ENCODE data around the gene ADAMTSL3.
"Not testable (repeated sequence)": the region's sequence is repeated elsewhere in the genome, so short reads cannot be mapped to it uniquely, and the experiment has no call there.

The ADAMTSL3 gene

GRCh38 chr15:83753872-83754493 lies 100.1 kb downstream of the ADAMTSL3 start:
- no peak for DNase-seq (ENCODE audit: low spot score)

GRCh38 chr15:83757291-83757690 lies 103.4 kb downstream of the ADAMTSL3 start:
- not testable (repeated sequence) for DNase-seq (ENCODE audit: low spot score)

GRCh38 chr15:83762367-83762766 lies 108.4 kb downstream of the ADAMTSL3 start:
- DNase-seq (ENCODE audit: low spot score), result no peak

GRCh38 chr15:83764201-83764838 lies 110.4 kb downstream of the ADAMTSL3 start:
- no peak for DNase-seq (ENCODE audit: low spot score)

GRCh38 chr15:83766339-83766738 lies 112.4 kb downstream of the ADAMTSL3 start:
- DNase-seq (ENCODE audit: low spot score), result no peak

GRCh38 chr15:83767741-83768140 lies 113.8 kb downstream of the ADAMTSL3 start:
- DNase-seq (ENCODE audit: low spot score), result no peak

- DNase-seq (ENCODE audit: low spot score), result no peak
These were observed 115.6 kb downstream of the ADAMTSL3 start for GRCh38 chr15:83769411-83769999.

GRCh38 chr15:83775738-83776137 lies 121.8 kb downstream of the ADAMTSL3 start:
- DNase-seq (ENCODE audit: low spot score), result no peak

GRCh38 chr15:83776986-83777385 lies 123.1 kb downstream of the ADAMTSL3 start:
- DNase-seq (ENCODE audit: low spot score), result no peak

- DNase-seq (ENCODE audit: low spot score), result no peak
These were observed 129.3 kb downstream of the ADAMTSL3 start for GRCh38 chr15:83783227-83783626.

- peak; percentile 65 for DNase-seq (ENCODE audit: low spot score)
These were observed 131.1 kb downstream of the ADAMTSL3 start for GRCh38 chr15:83784975-83785374.

- DNase-seq (ENCODE audit: low spot score), result no peak
These were observed 132.4 kb downstream of the ADAMTSL3 start for GRCh38 chr15:83786336-83786735.

GRCh38 chr15:83793069-83793468 lies 139.1 kb downstream of the ADAMTSL3 start:
- no peak for DNase-seq (ENCODE audit: low spot score)

- no peak for DNase-seq (ENCODE audit: low spot score)
These were observed 140.3 kb downstream of the ADAMTSL3 start for GRCh38 chr15:83794209-83794608.

- no peak for DNase-seq (ENCODE audit: low spot score)
These were observed 155.4 kb downstream of the ADAMTSL3 start for GRCh38 chr15:83809345-83809744.

- no peak for DNase-seq (ENCODE audit: low spot score)
These were observed 156.2 kb downstream of the ADAMTSL3 start for GRCh38 chr15:83810110-83810509.

- no peak for DNase-seq (ENCODE audit: low spot score)
These were observed 159.8 kb downstream of the ADAMTSL3 start for GRCh38 chr15:83813682-83814081.

- no peak for DNase-seq (ENCODE audit: low spot score)
These were observed 161.6 kb downstream of the ADAMTSL3 start for GRCh38 chr15:83815506-83815905.

GRCh38 chr15:83816124-83816883 lies 162.4 kb downstream of the ADAMTSL3 start:
- no peak for DNase-seq (ENCODE audit: low spot score)

- no peak for DNase-seq (ENCODE audit: low spot score)
These were observed 164.7 kb downstream of the ADAMTSL3 start for GRCh38 chr15:83818591-83818990.

- no peak for DNase-seq (ENCODE audit: low spot score)
These were observed 176.5 kb downstream of the ADAMTSL3 start for GRCh38 chr15:83830381-83830780.

- no peak for DNase-seq (ENCODE audit: low spot score)
These were observed 179.6 kb downstream of the ADAMTSL3 start for GRCh38 chr15:83833569-83833968.

- no peak for DNase-seq (ENCODE audit: low spot score)
These were observed 181.6 kb downstream of the ADAMTSL3 start for GRCh38 chr15:83835479-83835878.
